DND-41 (cell line): ENCODE data around the gene MORN3.

ENCODE experiments used
- ATAC-seq: fragments of 200-7000 bp; cut with Tn5 transposase; 3 replicates; pipeline ENCODE4 v1.9.1; 2021; ENCODE audit warnings: low read depth; ENCODE audit not compliant: insufficient read depth
- DNase-seq: peaks from one replicate; pipeline ENCODE4 v3.0.0-alpha.2; 2020
- H2AFZ ChIP-seq: 2 replicates; pipeline ENCODE4 v1.6.0; 2012; ENCODE audit warnings: low read depth, low read length
- H3K27ac ChIP-seq: 2 replicates; pipeline ENCODE4 v1.5.1; 2012; ENCODE audit warnings: low read length, inconsistent platforms
- H3K27me3 ChIP-seq: fragments of 200-600 bp; sonication (generic); 2 replicates; pipeline ENCODE4 v1.6.0; 2012; ENCODE audit warnings: low read length, mild to moderate bottlenecking, inconsistent platforms; ENCODE audit not compliant: insufficient read depth, poor library complexity
- H3K36me3 ChIP-seq: 2 replicates; pipeline ENCODE4 v1.5.1; 2012; ENCODE audit warnings: low read length, inconsistent platforms; ENCODE audit not compliant: insufficient read depth
- H3K4me1 ChIP-seq: 2 replicates; pipeline ENCODE4 v1.5.1; 2012; ENCODE audit warnings: mild to moderate bottlenecking, low read length; ENCODE audit not compliant: insufficient read depth
- H3K4me2 ChIP-seq: 2 replicates; pipeline ENCODE4 v1.6.0; 2012; ENCODE audit warnings: mild to moderate bottlenecking, moderate library complexity, low read length, inconsistent platforms; ENCODE audit not compliant: insufficient read depth
- H3K4me3 ChIP-seq, 2 experiments: fragments of 200-600 bp in 1 of 2; shearing (Covaris generic) in 1 of 2; 2 replicates each; pipeline ENCODE4 v1.5.1; 2012 to 2016; ENCODE audit warnings: inconsistent platforms in 2 of 2, low read length in 2 of 2, mild to moderate bottlenecking in 2 of 2, low read depth in 1 of 2, moderate library complexity in 1 of 2
- H3K79me2 ChIP-seq: 2 replicates; pipeline ENCODE4 v1.6.0; 2012; ENCODE audit warnings: low read length, inconsistent platforms; ENCODE audit not compliant: insufficient read depth
- H3K9ac ChIP-seq: 2 replicates; pipeline ENCODE4 v1.6.0; 2012; ENCODE audit warnings: low read depth, mild to moderate bottlenecking, inconsistent platforms, low read length, moderate library complexity
- H3K9me3 ChIP-seq: 2 replicates; pipeline ENCODE4 v1.5.1; 2012; ENCODE audit warnings: low read length, moderate library complexity, mild to moderate bottlenecking, inconsistent platforms; ENCODE audit not compliant: insufficient read depth, severe bottlenecking
- H4K20me1 ChIP-seq: 2 replicates; pipeline ENCODE4 v1.6.0; 2012; ENCODE audit warnings: low read length; ENCODE audit not compliant: insufficient read depth
- CTCF ChIP-seq: IDR thresholded peaks from 2 replicates; pipeline ENCODE4 v1.5.1; 2012; ENCODE audit warnings: borderline replicate concordance, low read length, moderate library complexity, mild to moderate bottlenecking; ENCODE audit not compliant: poor library complexity, severe bottlenecking; ENCODE audit errors: extremely low read depth
- EZH2 ChIP-seq: IDR thresholded peaks from 3 replicates; pipeline ENCODE4 v1.6.1; 2012; ENCODE audit warnings: borderline replicate concordance, low read depth, mild to moderate bottlenecking, moderate library complexity, low read length, inconsistent platforms; ENCODE audit not compliant: severe bottlenecking

The MORN3 gene

DNA sequence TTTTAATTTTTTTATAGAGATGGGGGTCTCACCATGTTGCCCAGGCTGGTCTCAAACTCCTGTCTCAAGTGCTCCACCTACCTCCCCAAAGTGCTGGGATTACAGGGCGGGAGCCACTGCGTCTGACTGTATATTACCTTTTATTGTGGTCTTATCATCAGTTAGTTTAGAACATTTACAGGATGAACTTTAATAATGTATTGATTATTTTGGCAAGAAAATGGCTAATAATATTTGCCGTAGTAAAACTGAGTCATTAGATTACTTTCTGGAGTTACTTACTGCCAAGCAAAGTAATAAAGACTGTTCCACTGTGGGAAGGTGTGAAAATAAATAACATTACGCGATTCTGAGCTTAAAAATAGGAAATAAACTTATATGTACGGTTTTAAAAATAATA lies 66.7 kb downstream of the MORN3 start:
- Histone ChIP-seq H3K4me1 (no peaks in the 10 kb centered on the region), H3K4me2 (no peak overlapping the region), H2AFZ (no peak overlapping the region), H3K9me3 (no peaks in the 10 kb centered on the region), H3K4me3 (no peak overlapping the region), H3K9ac (no peak overlapping the region), H3K36me3 (0 out of 2 replicates have a peak, but pooled peaks cover 2% of the 10 kb centered on the region), H3K27ac (no peak overlapping the region), H4K20me1 (no peaks in the 10 kb centered on the region), H3K79me2 (no peaks in the 10 kb centered on the region), H3K27me3 (no peaks in the 10 kb centered on the region)
- DNase-seq (no peak), ATAC-seq (no peak)
- no peak for TF ChIP-seq EZH2
- TF ChIP-seq CTCF = no peak

DNA sequence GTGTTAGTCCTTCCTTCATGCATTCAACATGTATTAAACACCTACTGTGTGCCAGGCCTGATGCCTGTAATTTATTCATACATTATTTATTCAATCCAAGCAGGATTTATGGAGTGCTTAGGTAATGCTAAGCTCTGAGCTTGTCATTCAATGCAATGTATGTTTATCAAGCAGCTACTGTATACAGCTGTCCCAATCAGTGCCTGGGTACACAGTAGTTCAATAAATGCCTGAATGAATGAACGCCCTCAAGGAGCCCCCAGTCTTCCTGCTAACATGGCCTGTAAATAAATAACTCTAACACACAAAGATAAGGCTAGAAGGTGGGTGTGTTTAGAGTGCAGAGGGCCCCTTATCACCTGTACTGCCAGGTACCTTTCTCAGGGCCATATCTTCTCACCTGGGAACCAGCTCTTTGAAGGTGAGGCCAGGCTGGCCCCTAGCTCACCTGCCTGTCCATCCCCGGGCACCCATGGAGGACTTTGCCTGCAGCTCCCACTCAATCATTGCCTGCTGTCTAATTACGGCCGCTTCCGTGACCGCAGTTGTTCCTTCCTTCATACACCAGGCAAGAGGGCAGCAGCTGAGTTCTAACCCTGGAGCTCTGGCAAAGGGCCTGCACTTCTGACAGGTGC lies 68.6 kb downstream of the MORN3 start:
- no peaks in the 10 kb centered on the region for H4K20me1 ChIP-seq
- no peak overlapping the region for H3K4me3 ChIP-seq
- H3K79me2 ChIP-seq = no peaks in the 10 kb centered on the region
- DNase-seq (no peak), ATAC-seq (no peak)
- H3K4me1 ChIP-seq = no peaks in the 10 kb centered on the region
- no peak overlapping the region for H3K4me2 ChIP-seq
- no peak overlapping the region for H3K9ac ChIP-seq
- H3K27ac ChIP-seq = no peak overlapping the region
- no peaks in the 10 kb centered on the region for H3K9me3 ChIP-seq
- H2AFZ ChIP-seq = no peak overlapping the region
- no peaks in the 10 kb centered on the region for H3K27me3 ChIP-seq
- peaks cover 2% of the 10 kb centered on the region; the same call in 1 of the 2 replicates for H3K36me3 ChIP-seq
- TF ChIP-seq CTCF (no peak), EZH2 (no peak)
